ENCODE data around the gene ZNF784.

DNA sequence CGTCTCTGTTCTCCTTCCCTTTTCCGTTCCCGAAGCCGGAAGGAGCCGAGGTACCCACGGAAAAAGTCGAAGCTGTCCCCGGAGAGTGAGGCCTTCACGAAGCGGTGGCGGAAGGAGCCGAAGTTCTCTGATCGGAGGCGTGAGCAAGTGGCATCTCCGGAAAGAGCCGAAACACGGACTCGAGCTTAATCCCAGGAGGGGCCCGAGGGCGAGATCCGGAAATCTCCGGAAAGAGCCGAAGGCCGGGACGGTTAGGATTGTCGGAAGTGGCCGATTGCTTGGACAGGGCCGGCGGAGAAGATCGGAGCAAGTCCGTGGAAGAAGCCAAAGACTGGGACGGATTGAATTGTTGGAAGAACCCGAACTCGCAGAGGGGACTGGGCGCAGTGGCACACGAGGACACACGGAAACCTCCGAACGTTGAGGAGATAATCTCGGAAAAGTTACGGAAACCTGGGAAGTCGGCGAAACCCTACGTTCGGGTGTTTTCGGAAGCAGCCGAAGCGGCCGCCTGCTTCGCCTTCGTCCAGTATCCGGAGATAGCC, 30.0 kb upstream of the ZNF784 start:
- TF ChIP-seq ZBTB21 (CRISPR knock-in tag; IDR thresholded peaks at IDR 0.05; ENCODE audit: borderline replicate concordance) = no peak
- TF ChIP-seq CTCF (IDR thresholded peaks at IDR 0.05) = no peak
- TF ChIP-seq FOXP4 (CRISPR knock-in tag; IDR thresholded peaks at IDR 0.05) = no peak
- TF ChIP-seq TEAD4 (CRISPR knock-in tag; IDR thresholded peaks at IDR 0.05) = no peak
- no peak for TF ChIP-seq FOXK1 (CRISPR knock-in tag; IDR thresholded peaks at IDR 0.05)
- no peak for TF ChIP-seq CREB1 (CRISPR knock-in tag; IDR thresholded peaks at IDR 0.05)
- no peak; the same call in none of the 2 replicates for TF ChIP-seq SP1 (CRISPR knock-in tag; conservative IDR thresholded peaks at IDR 0.05)
- no peak for TF ChIP-seq AR (CRISPR knock-in tag; IDR thresholded peaks at IDR 0.05)
